K562 (cell line): ENCODE data around the gene GOPC. TPM values are rescaled to one million over a fixed set of nuclear protein-coding genes. Genes with fewer than 3 reads are reported as not detected.

Experiments used
- ARNT ChIP-seq, 2 experiments: fragments of 450-650 bp; IDR thresholded peaks; 2 replicates each; pipeline ENCODE4 v1.6.1; 2016; ENCODE audit warnings: mild to moderate bottlenecking in 1 of 2
- E2F8 ChIP-seq: fragments of 450-650 bp; IDR thresholded peaks from 2 replicates; pipeline ENCODE4 v1.7.1; 2018; ENCODE audit warnings: mild to moderate bottlenecking, low read depth; ENCODE audit not compliant: partially characterized antibody
- ETS2 ChIP-seq: IDR thresholded peaks from 2 replicates; pipeline ENCODE4 v1.6.1; 2016; ENCODE audit warnings: borderline replicate concordance, missing genetic modification characterization, mild to moderate bottlenecking, moderate library complexity, missing compliant biosample characterization; ENCODE audit not compliant: poor library complexity, severe bottlenecking
- FOXP4 ChIP-seq: sonication (generic); formaldehyde crosslinking; IDR thresholded peaks from 2 replicates; pipeline ENCODE4 v1.8.0; 2022; ENCODE audit warnings: mild to moderate bottlenecking, missing genetic modification reagents, borderline replicate concordance
- HMG20B ChIP-seq: fragments of 250-450 bp; sonication (Bioruptor Pico); IDR thresholded peaks from 2 replicates; pipeline ENCODE4 v1.5.0; 2021; ENCODE audit warnings: mild to moderate bottlenecking
- IRF1 ChIP-seq: sonication (generic); formaldehyde crosslinking; IDR thresholded peaks from 2 replicates; pipeline ENCODE4 v1.8.0; 2022; ENCODE audit warnings: missing genetic modification reagents, mild to moderate bottlenecking, borderline replicate concordance
- KLF16 ChIP-seq: IDR thresholded peaks from 2 replicates; pipeline ENCODE4 v1.6.1; 2016; ENCODE audit warnings: antibody characterized with exemption
- MEF2D ChIP-seq: conservative IDR thresholded peaks from 2 replicates; pipeline ENCODE4 v1.6.1; 2016; ENCODE audit warnings: low read depth, missing genetic modification characterization, missing compliant biosample characterization
- RAD21 ChIP-seq, 2 experiments: fragments of 250-450 bp in 1 of 2; fragments of 450-650 bp in 1 of 2; sonication (Bioruptor Pico) in 1 of 2; formaldehyde crosslinking in 1 of 2; IDR thresholded peaks in 1 of 2; conservative IDR thresholded peaks in 1 of 2; 2 replicates each; pipeline versions ENCODE4 v1.4.0 to v1.8.0; 2020 to 2022; ENCODE audit warnings: mild to moderate bottlenecking in 2 of 2, moderate library complexity in 1 of 2
- SIX5 ChIP-seq, 2 experiments: IDR thresholded peaks; 2 replicates each; pipeline ENCODE4 v1.6.1; 2011; ENCODE audit warnings: low read length in 2 of 2, borderline replicate concordance in 1 of 2, low read depth in 1 of 2, mild to moderate bottlenecking in 1 of 2, moderate library complexity in 1 of 2; ENCODE audit not compliant: insufficient read depth in 1 of 2
- SMARCC2 ChIP-seq: fragments of 450-650 bp; IDR thresholded peaks from 2 replicates; pipeline ENCODE4 v1.6.1; 2017; ENCODE audit warnings: antibody characterized with exemption, moderate library complexity, mild to moderate bottlenecking, low read depth
- XRCC5 ChIP-seq: fragments of 200-400 bp; formaldehyde crosslinking; IDR thresholded peaks from 2 replicates; pipeline ENCODE4 v1.6.1; 2017; ENCODE audit warnings: low read depth, mild to moderate bottlenecking, low read length
- ZBTB2 ChIP-seq: fragments of 450-650 bp; IDR thresholded peaks from 2 replicates; pipeline ENCODE4 v1.6.1; 2016; ENCODE audit warnings: antibody characterized with exemption
- ZBTB34 ChIP-seq: fragments of 250-450 bp; sonication (Bioruptor Pico); IDR thresholded peaks from 2 replicates; pipeline ENCODE4 v1.8.0; 2021; ENCODE audit warnings: mild to moderate bottlenecking, moderate library complexity
- ZNF57 ChIP-seq: fragments of 450-650 bp; formaldehyde crosslinking; IDR thresholded peaks from 2 replicates; pipeline ENCODE4 v1.4.0; 2020; ENCODE audit warnings: mild to moderate bottlenecking, moderate library complexity
- polyA plus RNA-seq, 8 experiments: library from polyadenylated mRNA; depleted of rRNA in 4 of 8; stranded (reverse) in 5 of 8; unstranded in 3 of 8; fragments of >200 nt; fragmentation: Nextera tagmentation in 2 of 8; fragmentation: Illumina TruSeq in 1 of 8; extraction: Ambion mirVana in 2 of 8; extraction: Trizol in 1 of 8; gene quantifications; 2 replicates each; pipeline versions ENCODE4 v1.2.1 to v1.2.3, GENCODE V29; 2011 to 2014; ENCODE audit warnings: inconsistent platforms in 1 of 8, missing spikeins in 1 of 8
- total RNA-seq, 7 experiments: library from RNA; depleted of rRNA in 6 of 7; stranded (reverse); fragments of >200 nt in 6 of 7; fragmentation: Illumina TruSeq in 2 of 7; extraction: Trizol in 2 of 7; gene quantifications; 2 replicates each; pipeline versions ENCODE4 v1.2.1 to v1.2.3, GENCODE V29; 2011 to 2021; ENCODE audit warnings: low replicate concordance in 1 of 7
- TF ChIP-seq, protein P1 (sequence below): fragments of 250-450 bp; sonication (Bioruptor Pico); IDR thresholded peaks from 2 replicates; pipeline ENCODE4 v1.5.0; 2021

GOPC gene
- total and polyA plus RNA-seq, 9 of the 15 experiments (the other 6 are each of a cell fraction or from before 2014, with no cell fraction given): 10.0 to 32.2 (median 25.6) TPM

DNA sequence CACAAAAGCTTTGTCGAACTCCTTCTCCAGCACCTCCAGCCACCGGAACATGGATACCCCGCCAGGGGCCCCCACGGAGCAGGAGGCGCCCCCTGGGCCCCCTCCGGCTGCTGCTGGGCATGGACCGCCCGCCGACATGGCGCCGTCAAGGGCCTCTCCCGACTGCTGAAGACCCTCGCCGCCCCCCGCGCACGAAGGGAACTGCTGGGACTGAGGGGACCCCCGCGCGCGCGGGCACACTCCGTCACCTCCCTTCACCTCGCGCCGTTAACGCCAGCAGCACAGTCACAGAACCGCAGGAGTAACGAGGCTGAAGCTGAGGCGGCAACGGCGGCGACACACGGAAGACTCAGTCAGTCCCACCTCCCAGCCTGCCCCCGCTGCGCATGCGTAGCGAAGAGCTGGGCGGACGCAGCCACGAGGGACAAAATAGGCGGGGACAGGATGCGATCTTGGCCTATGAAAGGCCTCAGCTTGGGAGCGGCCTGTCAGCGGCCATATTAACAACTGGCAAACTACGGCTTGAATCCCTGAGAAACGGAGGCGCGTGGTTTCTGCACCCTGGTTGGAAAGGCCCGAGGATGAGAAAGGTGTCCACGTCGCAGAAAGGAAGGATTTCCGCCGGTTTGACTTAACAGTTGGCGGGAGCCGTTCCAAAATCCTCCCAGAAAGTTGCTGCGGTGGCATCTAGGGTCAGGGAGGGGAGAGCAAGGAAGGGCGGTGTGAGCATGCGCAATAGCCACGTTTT, at the start of gene GOPC (continued):
- TF ChIP-seq ZBTB34 (CRISPR knock-in tag) (no peak), E2F8 (peak; percentile 16), RAD21 (CRISPR knock-in tag; conservative IDR thresholded peaks at IDR 0.05 in 1 of 2, IDR thresholded peaks at IDR 0.05 in 1 of 2) (no peak; a peak in 1 of 4 replicates), FOXP4 (CRISPR knock-in tag) (no peak; the same call in 1 of the 2 replicates), ETS2 (tag) (no peak), IRF1 (CRISPR knock-in tag) (no peak), ARNT (IDR thresholded peaks at IDR 0.05) (no peak), SIX5 (IDR thresholded peaks at IDR 0.05; ENCODE audit: borderline replicate concordance in 1 of 2, insufficient read depth in 1 of 2, low read depth in 1 of 2, low read length in 2 of 2) (no peak; a peak in 1 of 4 replicates), ZBTB2 (peak; percentile 97), KLF16 (no peak), SMARCC2 (no peak), ZNF57 (CRISPR knock-in tag) (no peak), HMG20B (CRISPR knock-in tag) (no peak), MEF2D (tag) (no peak), XRCC5 (0 out of 2 replicates have a peak, but pooled peaks have one; percentile 2)
- TF ChIP-seq, protein P1, sequence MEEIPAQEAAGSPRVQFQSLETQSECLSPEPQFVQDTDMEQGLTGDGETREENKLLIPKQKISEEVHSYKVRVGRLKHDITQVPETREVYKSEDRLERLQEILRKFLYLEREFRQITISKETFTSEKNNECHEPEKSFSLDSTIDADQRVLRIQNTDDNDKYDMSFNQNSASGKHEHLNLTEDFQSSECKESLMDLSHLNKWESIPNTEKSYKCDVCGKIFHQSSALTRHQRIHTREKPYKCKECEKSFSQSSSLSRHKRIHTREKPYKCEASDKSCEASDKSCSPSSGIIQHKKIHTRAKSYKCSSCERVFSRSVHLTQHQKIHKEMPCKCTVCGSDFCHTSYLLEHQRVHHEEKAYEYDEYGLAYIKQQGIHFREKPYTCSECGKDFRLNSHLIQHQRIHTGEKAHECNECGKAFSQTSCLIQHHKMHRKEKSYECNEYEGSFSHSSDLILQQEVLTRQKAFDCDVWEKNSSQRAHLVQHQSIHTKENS (CRISPR knock-in tag): no peak
